Inflammatory macrophage treated with lipopolysaccharide for 1 hour (primary cell): ENCODE data around the gene PRKN.

Experiments
- DNase-seq, 2 donors: peaks; one replicate each; pipeline ENCODE4 v3.0.0-alpha.2; 2020 to 2022

Gene PRKN

GRCh38 chr6:162157167-162157870 lies 570.2 kb downstream of the PRKN start:
- peak in 1 of 2 donors; percentile 21 for DNase-seq

GRCh38 chr6:162156146-162156545 lies 571.4 kb downstream of the PRKN start:
- DNase-seq: peak in 1 of 2 donors; percentile 29

- no peak for DNase-seq
Measured at GRCh38 chr6:162154930-162155329, 572.6 kb downstream of the PRKN start.

- peak; percentile 55 to 71 for DNase-seq
Measured at GRCh38 chr6:162154001-162154400, 573.6 kb downstream of the PRKN start.

GRCh38 chr6:162153120-162153519 lies 574.4 kb downstream of the PRKN start:
- DNase-seq: no peak

- DNase-seq: peak; percentile 58 to 62
Measured at GRCh38 chr6:162151021-162151665, 576.4 kb downstream of the PRKN start.

GRCh38 chr6:162150295-162150694 lies 577.3 kb downstream of the PRKN start:
- DNase-seq: no peak

GRCh38 chr6:162149786-162150185 lies 577.8 kb downstream of the PRKN start:
- DNase-seq: no peak

GRCh38 chr6:162147805-162148204 lies 579.8 kb downstream of the PRKN start:
- no peak for DNase-seq

- DNase-seq: peak in 1 of 2 donors; percentile 31
Measured at GRCh38 chr6:162147281-162147680, 580.3 kb downstream of the PRKN start.

- DNase-seq: peak; percentile 62 to 66
Measured at GRCh38 chr6:162140251-162140852, 587.2 kb downstream of the PRKN start.

GRCh38 chr6:162125659-162126058 lies 601.9 kb downstream of the PRKN start:
- no peak for DNase-seq

GRCh38 chr6:162124710-162125435 lies 602.7 kb downstream of the PRKN start:
- DNase-seq: no peak

GRCh38 chr6:162123797-162124196 lies 603.8 kb downstream of the PRKN start:
- DNase-seq: peak in 1 of 2 donors; percentile 25

- peak; percentile 68 to 70 for DNase-seq
Measured at GRCh38 chr6:162119341-162119740, 608.2 kb downstream of the PRKN start.

- DNase-seq: no peak
Measured at GRCh38 chr6:162118706-162119105, 608.9 kb downstream of the PRKN start.

GRCh38 chr6:162116902-162117525 lies 610.6 kb downstream of the PRKN start:
- DNase-seq: no peak

GRCh38 chr6:162109480-162110050 lies 618.0 kb downstream of the PRKN start:
- peak in 1 of 2 donors; percentile 44 for DNase-seq

GRCh38 chr6:162108041-162108440 lies 619.5 kb downstream of the PRKN start:
- DNase-seq: no peak

- DNase-seq: no peak
Measured at GRCh38 chr6:162100096-162100495, 627.5 kb downstream of the PRKN start.

- peak; percentile 97 to 98 for DNase-seq
Measured at GRCh38 chr6:162099685-162100084, 627.9 kb downstream of the PRKN start.

GRCh38 chr6:162092816-162093502 lies 634.6 kb downstream of the PRKN start:
- no peak for DNase-seq
